ENCODE data around the gene MIER3.

The MIER3 gene

GRCh38 chr5:56958595-56958994 lies 6.7 kb upstream of the MIER3 start:
- no peak for DNase-seq

- no peak for DNase-seq
Observed at GRCh38 chr5:56954262-56954661, 2.3 kb upstream of the MIER3 start.

- no peak for DNase-seq
Observed at GRCh38 chr5:56951126-56951945, 587 bp downstream of the MIER3 start.

- peak; percentile 21 for DNase-seq
Observed at GRCh38 chr5:56950626-56951125, 1.2 kb downstream of the MIER3 start.

DNA sequence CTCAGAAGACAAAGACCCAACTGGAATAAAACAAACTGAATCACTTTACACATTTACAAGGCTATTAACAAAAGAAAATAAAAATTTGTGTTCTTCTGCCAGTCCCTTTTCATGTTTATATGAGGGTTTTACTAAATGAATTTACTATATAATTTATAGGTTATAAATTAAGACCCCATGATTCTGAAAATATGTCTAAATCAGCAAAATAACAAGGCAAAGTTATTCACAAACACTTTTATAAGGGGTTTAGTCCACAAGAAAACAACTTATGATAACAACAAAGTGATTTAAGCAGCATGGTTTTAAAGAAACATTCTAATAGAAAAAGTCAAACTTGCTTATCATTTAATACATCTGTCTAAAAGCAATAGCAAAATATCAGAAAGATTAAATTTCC lies 4.9 kb downstream of the MIER3 start:
- no peak for DNase-seq

DNA sequence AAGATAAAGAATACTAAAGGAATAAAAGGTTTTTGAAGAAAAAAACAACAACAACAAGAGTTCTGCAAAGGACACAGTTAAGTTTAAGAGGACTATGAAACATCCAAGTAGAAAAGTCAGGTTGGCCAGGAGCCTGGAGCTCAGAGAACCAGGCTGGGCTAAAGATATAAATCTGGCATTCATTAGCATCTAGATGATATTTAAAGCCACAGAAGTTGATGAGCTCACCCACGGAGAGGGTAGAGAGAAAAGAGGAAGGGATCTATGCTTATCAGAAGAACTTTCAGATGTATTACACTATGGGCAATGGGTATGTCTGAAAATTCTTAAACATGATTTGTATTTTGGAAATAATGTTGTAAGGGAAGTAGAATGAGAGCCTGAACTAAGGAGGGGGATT lies 9.9 kb downstream of the MIER3 start:
- DNase-seq = no peak

DNA sequence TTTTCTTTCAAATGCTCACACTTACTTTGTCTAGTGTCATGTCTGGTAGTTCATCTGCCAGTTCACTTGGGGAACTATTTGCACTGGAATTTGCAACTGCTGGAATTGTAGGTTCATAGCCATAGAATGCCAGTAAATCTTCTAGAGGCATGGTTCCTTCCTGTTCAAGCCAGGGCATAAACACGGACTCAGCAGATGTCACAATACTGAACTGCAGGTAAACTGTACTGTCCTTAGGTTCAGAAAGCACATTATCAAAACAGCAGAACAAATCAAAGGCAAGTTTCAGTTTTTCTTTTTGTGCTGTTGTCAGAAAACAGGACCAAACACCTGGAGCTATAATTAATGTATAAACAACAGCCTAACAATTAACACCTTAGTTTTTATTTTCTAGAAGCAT lies 13.1 kb downstream of the MIER3 start:
- no peak for DNase-seq

GRCh38 chr5:56934325-56934724 lies 17.6 kb downstream of the MIER3 start:
- DNase-seq = no peak

- DNase-seq = no peak
Observed at GRCh38 chr5:56922922-56923321, 29.0 kb downstream of the MIER3 start.

DNA sequence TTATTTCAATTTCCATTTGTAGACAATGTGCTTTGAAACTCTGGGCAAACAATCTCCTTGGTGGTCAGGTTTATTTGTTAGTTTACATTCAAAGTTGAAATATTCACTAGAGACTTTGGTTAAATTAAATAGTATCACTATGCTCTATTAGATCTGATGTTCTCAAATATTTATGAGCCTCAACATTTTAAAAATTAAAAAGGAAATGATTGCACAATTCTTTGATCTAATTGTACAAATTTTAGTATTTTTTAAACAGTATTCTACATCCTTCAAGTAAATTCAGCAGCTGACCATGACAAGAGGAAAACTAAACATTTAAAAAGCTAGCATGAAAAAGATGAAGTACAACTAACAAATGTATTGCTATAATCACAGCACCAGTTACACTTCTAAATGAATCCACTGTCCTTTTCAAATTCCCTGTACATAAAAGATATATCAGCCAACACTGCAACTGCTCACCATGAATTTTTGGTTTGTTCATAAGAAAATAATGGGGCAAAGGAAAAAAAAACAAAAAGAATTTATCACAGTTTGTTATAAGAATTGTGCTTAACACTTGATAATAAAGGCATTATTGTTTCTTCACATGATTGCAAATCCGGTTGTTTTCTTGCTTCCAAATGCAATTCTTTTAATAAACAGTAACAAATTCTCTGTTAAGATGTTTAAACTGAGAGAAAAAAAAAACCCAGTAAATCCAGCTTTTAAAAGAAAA lies 31.8 kb downstream of the MIER3 start:
- DNase-seq = no peak

DNA sequence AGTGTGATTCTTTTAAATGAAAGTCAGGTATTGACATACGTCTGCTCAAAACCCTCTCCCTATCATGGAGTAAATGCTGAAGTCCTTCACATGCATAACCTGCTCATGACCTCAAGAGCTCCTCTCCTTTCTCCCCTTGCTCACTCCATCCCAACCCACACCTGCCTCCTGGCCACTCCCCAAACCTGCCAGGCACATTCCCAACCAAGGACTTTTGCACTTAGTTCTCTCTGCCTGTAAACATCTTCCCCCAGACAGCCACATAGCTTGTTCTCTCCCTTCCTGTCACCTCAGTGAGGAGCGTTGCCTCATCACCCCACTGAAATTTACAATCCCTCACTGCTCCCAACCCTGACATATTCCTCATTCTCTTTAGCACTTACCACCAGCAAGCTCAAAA lies 33.9 kb downstream of the MIER3 start:
- no peak for DNase-seq

- no peak for DNase-seq
Observed at GRCh38 chr5:56917534-56917933, 34.4 kb downstream of the MIER3 start.

DNA sequence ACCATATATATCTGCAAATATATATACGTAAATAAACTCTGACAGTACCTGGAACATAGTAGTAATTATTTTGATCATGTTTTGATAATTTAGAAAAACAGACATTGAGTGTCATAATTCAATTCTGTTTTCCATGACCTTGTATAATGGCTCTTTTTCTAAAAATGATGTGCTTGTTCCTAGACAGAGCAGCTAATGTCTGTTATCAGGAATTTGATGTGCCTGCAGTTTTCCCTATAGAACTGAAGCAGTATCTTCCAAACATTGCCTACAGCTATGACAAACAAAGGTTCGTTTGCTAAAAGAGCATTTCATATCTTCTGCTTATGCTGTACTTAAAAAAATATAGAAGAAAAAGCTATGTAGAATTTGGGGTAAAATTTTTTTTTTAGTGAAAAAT lies 37.2 kb downstream of the MIER3 start:
- DNase-seq = no peak

GRCh38 chr5:56913766-56914165 lies 38.2 kb downstream of the MIER3 start:
- DNase-seq = no peak

- no peak for DNase-seq
Observed at GRCh38 chr5:56910210-56910965, 41.5 kb downstream of the MIER3 start.

DNA sequence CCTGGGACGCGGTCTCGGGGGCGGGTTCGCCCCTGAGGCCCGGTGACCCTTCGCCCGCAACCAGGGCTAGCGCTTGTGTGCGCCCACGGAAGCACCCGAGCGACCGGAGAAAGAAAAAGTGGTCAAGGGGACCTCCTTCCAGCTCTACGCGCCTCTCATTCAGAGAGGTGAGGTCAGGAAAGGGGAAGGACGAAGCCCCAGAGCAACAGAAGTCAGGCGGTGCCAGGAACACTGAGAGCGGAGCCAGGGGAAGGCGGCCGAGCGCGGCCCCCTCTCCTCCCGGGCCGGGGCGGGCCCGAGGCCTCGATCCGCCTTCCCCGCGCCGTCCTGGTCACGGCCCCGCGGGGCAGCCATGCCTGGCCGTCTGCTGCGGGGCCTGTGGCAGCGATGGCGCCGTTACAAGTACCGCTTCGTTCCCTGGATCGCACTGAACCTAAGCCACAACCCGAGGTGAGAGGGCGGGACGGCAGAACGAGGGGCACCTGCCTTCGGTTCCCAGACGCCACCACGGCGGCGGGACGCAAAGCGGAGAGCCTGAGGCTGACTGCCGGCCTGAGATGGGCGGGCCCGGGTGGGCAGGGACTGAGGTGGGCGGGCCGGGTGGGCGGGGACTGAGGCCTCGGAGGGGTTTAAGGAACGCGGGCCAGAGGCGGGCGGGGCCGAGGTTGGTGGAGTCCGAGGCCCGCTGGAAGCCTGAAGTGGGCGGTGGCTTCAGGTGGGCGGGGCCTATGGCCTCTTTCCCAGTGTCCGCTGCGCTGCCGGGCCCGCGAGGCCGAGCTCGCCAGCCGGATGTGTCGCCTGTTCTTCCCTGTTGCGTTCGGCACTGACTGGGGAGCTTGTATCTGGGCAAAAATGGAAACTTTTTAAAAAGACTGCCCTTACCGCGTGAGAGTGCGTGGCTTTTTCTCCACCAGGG lies 42.4 kb downstream of the MIER3 start, which contains the start of gene SETD9:
TSS of gene SETD9 (plus strand) at position 303 of the 916 bp plus-strand sequence. CDS start at position 353, 50 bp downstream.
- DNase-seq = peak; percentile 91

DNA sequence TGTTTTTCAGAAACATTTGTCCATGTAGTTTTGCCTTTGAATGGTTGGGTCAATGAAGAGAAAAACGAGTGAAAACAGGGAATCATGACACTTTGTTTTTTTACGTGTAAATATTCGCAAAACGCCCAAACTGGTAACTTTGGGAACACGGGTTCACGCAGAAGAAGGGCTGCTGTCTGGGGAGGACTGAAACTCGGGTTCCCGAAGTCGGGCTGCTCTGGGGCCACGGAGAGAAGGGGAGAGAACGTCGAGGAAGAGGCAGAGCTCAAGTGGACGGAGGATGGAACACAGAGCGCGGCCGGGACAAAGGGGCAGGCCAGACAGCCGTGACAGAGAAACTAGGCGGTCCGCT lies 43.0 kb downstream of the MIER3 start:
- DNase-seq = no peak

DNA sequence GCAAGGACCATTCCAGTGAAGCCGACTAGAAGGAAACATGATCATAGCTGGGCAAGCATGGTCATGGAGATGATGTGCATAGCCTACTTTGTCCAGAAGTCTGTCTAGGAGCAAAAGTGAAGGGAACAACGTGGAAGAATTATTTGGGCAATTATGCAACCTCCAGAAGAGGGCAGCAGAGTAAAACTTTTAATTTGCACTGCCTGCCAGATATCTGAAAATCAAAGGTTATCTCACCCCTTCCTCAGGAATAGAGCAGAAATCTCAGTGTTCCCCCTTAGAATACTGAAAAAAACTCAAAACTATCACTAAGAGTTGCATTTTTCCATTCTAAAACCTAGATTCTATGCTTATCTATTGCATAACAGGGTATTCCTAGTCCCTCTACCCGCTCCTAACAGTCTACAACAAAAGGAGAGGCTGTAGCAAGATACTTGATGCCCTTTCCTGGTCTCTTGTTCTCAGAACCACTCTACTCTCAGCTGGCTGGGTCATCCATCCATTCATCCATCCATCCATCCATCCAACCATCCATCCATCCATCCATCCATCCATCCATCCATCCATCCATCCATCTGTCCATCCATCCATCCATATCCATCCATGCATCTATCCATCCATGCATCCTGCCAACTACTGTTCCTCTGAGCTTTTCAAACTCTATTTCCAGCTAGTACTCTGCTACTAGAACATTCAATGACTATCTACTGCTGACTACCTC lies 50.9 kb downstream of the MIER3 start:
- peak; percentile 11 for DNase-seq

GRCh38 chr5:56900395-56900794 lies 51.5 kb downstream of the MIER3 start:
- DNase-seq = no peak

GRCh38 chr5:56898213-56898612 lies 53.7 kb downstream of the MIER3 start:
- DNase-seq = no peak

DNA sequence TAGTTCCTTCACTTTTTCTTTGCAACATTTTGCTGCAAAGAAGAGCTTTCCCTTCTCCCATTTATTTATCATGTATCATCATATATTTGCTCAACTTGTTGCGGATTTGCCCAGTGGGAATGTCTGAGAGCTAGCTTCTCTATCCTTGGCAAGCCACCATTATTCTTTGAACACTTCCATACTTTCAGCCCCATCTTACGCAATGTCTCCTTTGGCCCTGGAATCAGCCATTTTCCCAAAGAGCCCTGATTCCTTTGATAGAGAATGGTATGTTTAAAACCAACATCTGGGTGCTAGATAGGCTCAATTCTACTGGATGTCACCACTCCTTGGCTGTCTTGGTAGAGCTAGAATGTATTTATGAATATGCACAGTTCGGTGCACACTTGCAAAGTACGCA lies 55.2 kb downstream of the MIER3 start:
- DNase-seq = no peak
